ENCODE results near the gene CALN1. TPM values are rescaled to one million over a fixed set of nuclear protein-coding genes. Genes with fewer than 3 reads are reported as not detected.

CALN1 gene
- total RNA-seq, 1 donor from 2014 or later: not detected

DNA sequence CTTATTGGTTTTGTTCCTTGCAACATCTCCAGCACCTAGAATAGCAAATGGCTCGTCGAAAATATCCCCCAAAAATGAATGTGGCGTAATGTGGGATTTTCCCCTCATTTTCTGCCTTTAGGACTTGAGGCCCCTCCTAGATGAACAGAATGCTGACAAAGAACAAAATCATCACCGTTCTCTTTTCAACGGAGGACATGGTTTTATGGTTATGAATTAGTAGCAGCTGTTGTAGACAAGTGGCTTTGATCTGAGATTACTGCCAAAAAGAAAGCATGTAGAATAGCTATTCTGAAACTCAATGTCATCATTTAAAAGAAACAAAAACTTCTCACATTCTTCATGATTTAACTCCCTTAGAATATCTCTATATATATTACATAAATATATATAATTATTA lies 17.2 kb upstream of the CALN1 start:
- H3K36me3 Mint-ChIP-seq (ENCODE audit: unreplicated experiment): no peaks in the 10 kb centered on the region
- no peaks in the 10 kb centered on the region for H3K9me3 Mint-ChIP-seq (ENCODE audit: unreplicated experiment)
- no peak overlapping the region for H3K4me3 Mint-ChIP-seq (ENCODE audit: unreplicated experiment)
- H3K27me3 Mint-ChIP-seq (ENCODE audit: unreplicated experiment): no peaks in the 10 kb centered on the region
- H3K27ac Mint-ChIP-seq (ENCODE audit: unreplicated experiment): no peak overlapping the region
- TF ChIP-seq, protein P1, sequence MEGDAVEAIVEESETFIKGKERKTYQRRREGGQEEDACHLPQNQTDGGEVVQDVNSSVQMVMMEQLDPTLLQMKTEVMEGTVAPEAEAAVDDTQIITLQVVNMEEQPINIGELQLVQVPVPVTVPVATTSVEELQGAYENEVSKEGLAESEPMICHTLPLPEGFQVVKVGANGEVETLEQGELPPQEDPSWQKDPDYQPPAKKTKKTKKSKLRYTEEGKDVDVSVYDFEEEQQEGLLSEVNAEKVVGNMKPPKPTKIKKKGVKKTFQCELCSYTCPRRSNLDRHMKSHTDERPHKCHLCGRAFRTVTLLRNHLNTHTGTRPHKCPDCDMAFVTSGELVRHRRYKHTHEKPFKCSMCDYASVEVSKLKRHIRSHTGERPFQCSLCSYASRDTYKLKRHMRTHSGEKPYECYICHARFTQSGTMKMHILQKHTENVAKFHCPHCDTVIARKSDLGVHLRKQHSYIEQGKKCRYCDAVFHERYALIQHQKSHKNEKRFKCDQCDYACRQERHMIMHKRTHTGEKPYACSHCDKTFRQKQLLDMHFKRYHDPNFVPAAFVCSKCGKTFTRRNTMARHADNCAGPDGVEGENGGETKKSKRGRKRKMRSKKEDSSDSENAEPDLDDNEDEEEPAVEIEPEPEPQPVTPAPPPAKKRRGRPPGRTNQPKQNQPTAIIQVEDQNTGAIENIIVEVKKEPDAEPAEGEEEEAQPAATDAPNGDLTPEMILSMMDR (IDR thresholded peaks at IDR 0.05): no peak
- no peak for DNase-seq (ENCODE audit: extremely low spot score, unreplicated experiment)
- H3K4me1 Mint-ChIP-seq (ENCODE audit: unreplicated experiment): no peaks in the 10 kb centered on the region

- TF ChIP-seq, protein P1 (IDR thresholded peaks at IDR 0.05): no peak
- Mint-ChIP-seq H3K36me3 (ENCODE audit: unreplicated experiment) (no peaks in the 10 kb centered on the region), H3K27ac (ENCODE audit: unreplicated experiment) (no peak overlapping the region), H3K4me1 (ENCODE audit: unreplicated experiment) (no peaks in the 10 kb centered on the region), H3K4me3 (ENCODE audit: unreplicated experiment) (no peak overlapping the region), H3K27me3 (ENCODE audit: unreplicated experiment) (no peaks in the 10 kb centered on the region), H3K9me3 (ENCODE audit: unreplicated experiment) (peaks cover under 1% of the 10 kb centered on the region)
- no peak for DNase-seq (ENCODE audit: extremely low spot score, unreplicated experiment)
Measured at GRCh38 chr7:72416846-72417245, 4.7 kb upstream of the CALN1 start.

GRCh38 chr7:72415586-72415985 lies 3.4 kb upstream of the CALN1 start:
- no peak for DNase-seq (ENCODE audit: extremely low spot score, unreplicated experiment)
- TF ChIP-seq, protein P1 (IDR thresholded peaks at IDR 0.05): no peak
- no peak overlapping the region for H3K4me3 Mint-ChIP-seq (ENCODE audit: unreplicated experiment)
- H3K36me3 Mint-ChIP-seq (ENCODE audit: unreplicated experiment): no peaks in the 10 kb centered on the region
- H3K9me3 Mint-ChIP-seq (ENCODE audit: unreplicated experiment): no peaks in the 10 kb centered on the region
- H3K27me3 Mint-ChIP-seq (ENCODE audit: unreplicated experiment): no peaks in the 10 kb centered on the region
- H3K4me1 Mint-ChIP-seq (ENCODE audit: unreplicated experiment): no peaks in the 10 kb centered on the region
- H3K27ac Mint-ChIP-seq (ENCODE audit: unreplicated experiment): no peak overlapping the region

GRCh38 chr7:72413886-72414285 lies 1.7 kb upstream of the CALN1 start:
- Mint-ChIP-seq H3K27me3 (ENCODE audit: unreplicated experiment) (no peaks in the 10 kb centered on the region), H3K27ac (ENCODE audit: unreplicated experiment) (no peak overlapping the region), H3K4me1 (ENCODE audit: unreplicated experiment) (no peaks in the 10 kb centered on the region), H3K4me3 (ENCODE audit: unreplicated experiment) (no peak overlapping the region), H3K9me3 (ENCODE audit: unreplicated experiment) (no peaks in the 10 kb centered on the region), H3K36me3 (ENCODE audit: unreplicated experiment) (no peaks in the 10 kb centered on the region)
- TF ChIP-seq, protein P1 (IDR thresholded peaks at IDR 0.05): no peak
- no peak for DNase-seq (ENCODE audit: extremely low spot score, unreplicated experiment)

GRCh38 chr7:72413290-72413689 lies 1.2 kb upstream of the CALN1 start:
- Mint-ChIP-seq H3K27ac (ENCODE audit: unreplicated experiment) (no peak overlapping the region), H3K36me3 (ENCODE audit: unreplicated experiment) (no peaks in the 10 kb centered on the region), H3K27me3 (ENCODE audit: unreplicated experiment) (no peaks in the 10 kb centered on the region), H3K4me1 (ENCODE audit: unreplicated experiment) (no peaks in the 10 kb centered on the region), H3K9me3 (ENCODE audit: unreplicated experiment) (no peaks in the 10 kb centered on the region), H3K4me3 (ENCODE audit: unreplicated experiment) (no peak overlapping the region)
- DNase-seq (ENCODE audit: extremely low spot score, unreplicated experiment): no peak
- TF ChIP-seq, protein P1 (IDR thresholded peaks at IDR 0.05): no peak

All from osteocyte (in vitro differentiated cells).